Measurements from ENCODE around the gene EFNA4. TPM values are rescaled to one million over a fixed set of nuclear protein-coding genes. Genes with fewer than 3 reads are reported as not detected.

The EFNA4 gene
- total RNA-seq, 1 experiment from 2014 or later, result 36.7 TPM

DNA sequence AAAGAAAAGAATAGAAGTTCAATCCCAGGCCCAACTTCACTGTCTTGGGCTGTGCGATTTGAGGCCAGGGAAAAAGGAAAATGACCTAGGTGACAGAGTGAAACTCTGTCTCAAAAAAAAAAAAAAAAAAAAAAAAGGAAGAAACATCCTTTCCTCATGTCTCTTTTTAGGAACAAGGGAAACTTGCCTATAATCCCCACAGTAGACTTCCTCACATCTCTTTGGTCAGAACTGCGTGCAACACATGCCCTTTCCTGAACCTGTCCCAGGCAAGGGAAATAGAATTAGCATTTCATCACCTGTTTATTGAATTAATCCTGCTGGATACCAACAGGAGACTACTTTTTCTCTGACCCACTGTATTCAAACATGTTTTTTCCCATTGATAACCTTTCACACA lies 27.6 kb upstream of the EFNA4 start:
- CTCF ChIA-PET, result no interaction called here
- no peaks in the 10 kb centered on the region for H3K36me3 ChIP-seq (ENCODE audit: low read depth, low read length)
- no peak for ATAC-seq

GRCh38 chr1:155037043-155037442 lies 26.5 kb upstream of the EFNA4 start:
- H3K27ac ChIP-seq (ENCODE audit: low read length), result no peak overlapping the region
- no peak overlapping the region for H3K9ac ChIP-seq (ENCODE audit: low read length)
- no peak overlapping the region for H3K4me2 ChIP-seq (ENCODE audit: low read length)
- ATAC-seq, result no peak
- ChIA-PET POLR2A (ENCODE audit: unreplicated experiment) (no interaction called here), CTCF (no interaction called here)
- intact Hi-C loops (cut with micrococcal nuclease), result no loop called here
- TF ChIP-seq CTCF (conservative IDR thresholded peaks at IDR 0.05; ENCODE audit: low read depth, low read length) (no peak), EZH2 (IDR thresholded peaks at IDR 0.05; ENCODE audit: low read length, unreplicated experiment) (no peak), EZH2phosphoT487 (IDR thresholded peaks at IDR 0.05; ENCODE audit: borderline replicate concordance, low read length) (no peak)
- H3K4me3 ChIP-seq (ENCODE audit: low read length), result no peak overlapping the region
- H4K20me1 ChIP-seq (ENCODE audit: low read length), result no peaks in the 10 kb centered on the region
- no peaks in the 10 kb centered on the region for H3K36me3 ChIP-seq (ENCODE audit: low read depth, low read length)
- no peak for DNase-seq
- no peaks in the 10 kb centered on the region for H3K79me2 ChIP-seq (ENCODE audit: low read length)
- H3F3A ChIP-seq (ENCODE audit: low read length, unreplicated experiment), result no peaks in the 10 kb centered on the region
- H3K4me1 ChIP-seq (ENCODE audit: insufficient read depth, low read length), result peaks cover 18% of the 10 kb centered on the region
- H3K27me3 ChIP-seq (ENCODE audit: low read length), result no peaks in the 10 kb centered on the region
- H2AFZ ChIP-seq (ENCODE audit: low read length), result no peak overlapping the region
- no peaks in the 10 kb centered on the region for H3K9me3 ChIP-seq (ENCODE audit: low read length)
- H3K9me2 ChIP-seq (replicated peaks; ENCODE audit: low read length), result no peaks in the 10 kb centered on the region
- BruUV-seq (replicated peaks), result no TSS peak

More for the DNA sequence above, 27.6 kb upstream of the EFNA4 start:
- no peaks in the 10 kb centered on the region for H3K9me2 ChIP-seq (replicated peaks; ENCODE audit: low read length)
- no peak overlapping the region for H3K4me2 ChIP-seq (ENCODE audit: low read length)
- intact Hi-C loops (cut with micrococcal nuclease), result no loop called here
- H3K27me3 ChIP-seq (ENCODE audit: low read length), result no peaks in the 10 kb centered on the region
- DNase-seq, result no peak
- BruUV-seq (replicated peaks), result no TSS peak
- POLR2A ChIA-PET (ENCODE audit: unreplicated experiment), result no interaction called here
- no peak overlapping the region for H3K27ac ChIP-seq (ENCODE audit: low read length)
- H3K9ac ChIP-seq (ENCODE audit: low read length), result no peak overlapping the region
- no peak overlapping the region for H2AFZ ChIP-seq (ENCODE audit: low read length)
- no peaks in the 10 kb centered on the region for H3K9me3 ChIP-seq (ENCODE audit: low read length)
- H4K20me1 ChIP-seq (ENCODE audit: low read length), result no peaks in the 10 kb centered on the region
- H3K4me3 ChIP-seq (ENCODE audit: low read length), result no peak overlapping the region
- TF ChIP-seq CTCF (conservative IDR thresholded peaks at IDR 0.05; ENCODE audit: low read depth, low read length) (no peak), EZH2 (IDR thresholded peaks at IDR 0.05; ENCODE audit: low read length, unreplicated experiment) (no peak), EZH2phosphoT487 (IDR thresholded peaks at IDR 0.05; ENCODE audit: borderline replicate concordance, low read length) (no peak)
- no peaks in the 10 kb centered on the region for H3K79me2 ChIP-seq (ENCODE audit: low read length)
- H3F3A ChIP-seq (ENCODE audit: low read length, unreplicated experiment), result no peaks in the 10 kb centered on the region
- peaks cover 18% of the 10 kb centered on the region for H3K4me1 ChIP-seq (ENCODE audit: insufficient read depth, low read length)

DNA sequence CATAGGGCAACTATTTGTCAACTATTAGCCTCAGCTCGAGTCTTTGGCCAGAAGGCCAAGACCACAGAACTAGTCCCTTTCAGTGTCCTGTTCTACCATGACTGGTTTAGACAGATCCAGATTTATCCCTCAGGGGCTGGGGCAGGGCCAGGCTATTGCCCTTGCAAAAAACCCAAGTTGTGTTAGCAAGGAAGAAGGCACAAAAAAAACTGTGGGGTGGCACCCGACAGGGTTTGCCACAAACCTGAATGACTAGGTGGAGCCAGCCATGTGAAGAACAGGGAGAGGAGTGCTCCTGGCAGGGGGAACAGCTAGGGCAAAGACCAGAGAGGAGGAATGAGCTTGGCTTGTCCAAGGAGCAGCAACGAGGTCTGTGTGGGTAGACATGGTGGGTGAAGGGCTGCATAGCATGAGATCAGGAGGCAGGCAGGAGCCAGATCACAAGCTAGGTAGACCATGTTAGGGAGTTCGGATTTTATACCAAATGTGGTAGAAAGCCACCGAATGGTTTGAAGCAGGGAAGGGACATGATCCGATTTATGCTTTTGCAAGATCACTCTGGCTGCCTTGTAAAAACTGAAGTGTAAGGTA lies 25.6 kb upstream of the EFNA4 start:
- Histone ChIP-seq H3F3A (ENCODE audit: low read length, unreplicated experiment) (no peaks in the 10 kb centered on the region), H3K36me3 (ENCODE audit: low read depth, low read length) (no peaks in the 10 kb centered on the region), H3K79me2 (ENCODE audit: low read length) (no peaks in the 10 kb centered on the region), H3K4me3 (ENCODE audit: low read length) (no peak overlapping the region), H3K27ac (ENCODE audit: low read length) (peak overlapping the region; percentile 6; the same call in 1 of the 2 replicates), H3K4me1 (ENCODE audit: insufficient read depth, low read length) (peaks cover 18% of the 10 kb centered on the region), H3K27me3 (ENCODE audit: low read length) (no peaks in the 10 kb centered on the region), H2AFZ (ENCODE audit: low read length) (peak overlapping the region; percentile 5), H3K9me2 (replicated peaks; ENCODE audit: low read length) (no peaks in the 10 kb centered on the region), H3K4me2 (ENCODE audit: low read length) (peak overlapping the region; percentile 32), H3K9me3 (ENCODE audit: low read length) (no peaks in the 10 kb centered on the region), H4K20me1 (ENCODE audit: low read length) (no peaks in the 10 kb centered on the region), H3K9ac (ENCODE audit: low read length) (no peak overlapping the region)
- ATAC-seq, result no peak
- intact Hi-C loops (cut with micrococcal nuclease), result no loop called here
- DNase-seq, result no peak
- CTCF ChIA-PET, result interaction anchor here (0.6 to 1.6 kb wide), 5 partner anchors 13 to 54 kb away, joined by 3 to 9 read pairs (median 4); partner anchors contain the start of gene ADAM15
- POLR2A ChIA-PET (ENCODE audit: unreplicated experiment), result interaction anchor here (0.6 kb wide), 2 partner anchors 13 to 417 kb away, joined by 3 to 6 read pairs; no protein-coding TSS in a partner anchor
- TF ChIP-seq EZH2phosphoT487 (IDR thresholded peaks at IDR 0.05; ENCODE audit: borderline replicate concordance, low read length) (no peak), CTCF (conservative IDR thresholded peaks at IDR 0.05; ENCODE audit: low read depth, low read length) (no peak), EZH2 (IDR thresholded peaks at IDR 0.05; ENCODE audit: low read length, unreplicated experiment) (no peak)
- no TSS peak for BruUV-seq (replicated peaks)

Data from PC-3 (cell line).